ENCODE measurements around the gene TNNI3K. TPM values are rescaled to one million over a fixed set of nuclear protein-coding genes. Genes with fewer than 3 reads are reported as not detected.

TNNI3K gene
- polyA plus RNA-seq, 1 donor (not counting 4 experiments of a cell fraction or from before 2014, with no cell fraction given), result 0.41 TPM

- no peak for FAIRE-seq
- dilution Hi-C loops (cut with MboI; ENCODE audit: extremely low pct_ligation_motif_present, low sequenced_read_pairs), result no loop called here
Measured at GRCh38 chr1:74465193-74465681, 230.1 kb downstream of the TNNI3K start.

GRCh38 chr1:74467786-74468377 is 232.7 kb downstream of the TNNI3K start:
- dilution Hi-C loops (cut with MboI; ENCODE audit: extremely low pct_ligation_motif_present, low sequenced_read_pairs), result no loop called here

More at GRCh38 chr1:74465193-74465681, 230.1 kb downstream of the TNNI3K start:
- H3K4me1 ChIP-seq (ENCODE audit: control insufficient read depth, extremely low read depth, insufficient read depth, low read length), result no peaks in the 10 kb centered on the region
- no peak overlapping the region for H3K27ac ChIP-seq (ENCODE audit: control insufficient read depth, insufficient read depth, low read length)
- H3K9me3 ChIP-seq (ENCODE audit: control insufficient read depth, low read depth, low read length), result no peaks in the 10 kb centered on the region
- no peak overlapping the region for H3K9ac ChIP-seq (ENCODE audit: control insufficient read depth, extremely low read depth, insufficient read depth, low read length)
- H3K4me2 ChIP-seq (ENCODE audit: control insufficient read depth, extremely low read depth, insufficient read depth, low read depth, low read length), result no peak overlapping the region
- TF ChIP-seq EZH2 (IDR thresholded peaks at IDR 0.05; ENCODE audit: low read length) (no peak), CTCF (optimal IDR thresholded peaks at IDR 0.05 in 1 of 3, IDR thresholded peaks at IDR 0.05 in 1 of 3, conservative IDR thresholded peaks at IDR 0.05 in 1 of 3; ENCODE audit: extremely low read depth in 1 of 3, insufficient read depth in 2 of 3, low read length in 3 of 3) (no peak)
- no peak overlapping the region for H2AFZ ChIP-seq (ENCODE audit: control insufficient read depth, low read length)
- H3K27me3 ChIP-seq (ENCODE audit: control insufficient read depth, extremely low read depth, insufficient read depth, low read length), result no peaks in the 10 kb centered on the region
- H3K36me3 ChIP-seq (ENCODE audit: control insufficient read depth in 2 of 2, extremely low read depth in 1 of 2, insufficient read depth in 2 of 2, low read length in 2 of 2), result no peaks in the 10 kb centered on the region
- H3K9me1 ChIP-seq (ENCODE audit: control insufficient read depth, extremely low read depth, insufficient read depth, low read length), result no peaks in the 10 kb centered on the region
- H4K20me1 ChIP-seq (ENCODE audit: control insufficient read depth, extremely low read depth, insufficient read depth, low read length), result no peaks in the 10 kb centered on the region
- no peak overlapping the region for H3K4me3 ChIP-seq (ENCODE audit: control insufficient read depth in 2 of 3, extremely low read depth in 1 of 3, insufficient read depth in 2 of 3, low read depth in 1 of 3, low read length in 3 of 3)
- no peaks in the 10 kb centered on the region for H3K79me2 ChIP-seq (ENCODE audit: control insufficient read depth, insufficient read depth, low read length)
- no peak for DNase-seq (ENCODE audit: low read depth, low spot score)

More at GRCh38 chr1:74467786-74468377, 232.7 kb downstream of the TNNI3K start:
- Histone ChIP-seq H3K4me3 (ENCODE audit: control insufficient read depth in 2 of 3, extremely low read depth in 1 of 3, insufficient read depth in 2 of 3, low read depth in 1 of 3, low read length in 3 of 3) (no peak overlapping the region), H3K27ac (ENCODE audit: control insufficient read depth, insufficient read depth, low read length) (no peak overlapping the region), H3K79me2 (ENCODE audit: control insufficient read depth, insufficient read depth, low read length) (no peaks in the 10 kb centered on the region), H3K9me1 (ENCODE audit: control insufficient read depth, extremely low read depth, insufficient read depth, low read length) (no peaks in the 10 kb centered on the region), H3K27me3 (ENCODE audit: control insufficient read depth, extremely low read depth, insufficient read depth, low read length) (no peaks in the 10 kb centered on the region), H3K36me3 (ENCODE audit: control insufficient read depth in 2 of 2, extremely low read depth in 1 of 2, insufficient read depth in 2 of 2, low read length in 2 of 2) (no peaks in the 10 kb centered on the region), H2AFZ (ENCODE audit: control insufficient read depth, low read length) (no peak overlapping the region), H3K9me3 (ENCODE audit: control insufficient read depth, low read depth, low read length) (no peaks in the 10 kb centered on the region), H4K20me1 (ENCODE audit: control insufficient read depth, extremely low read depth, insufficient read depth, low read length) (no peaks in the 10 kb centered on the region), H3K4me1 (ENCODE audit: control insufficient read depth, extremely low read depth, insufficient read depth, low read length) (no peaks in the 10 kb centered on the region), H3K4me2 (ENCODE audit: control insufficient read depth, extremely low read depth, insufficient read depth, low read depth, low read length) (no peak overlapping the region), H3K9ac (ENCODE audit: control insufficient read depth, extremely low read depth, insufficient read depth, low read length) (no peak overlapping the region)
- TF ChIP-seq EZH2 (IDR thresholded peaks at IDR 0.05; ENCODE audit: low read length) (no peak), CTCF (optimal IDR thresholded peaks at IDR 0.05 in 1 of 3, IDR thresholded peaks at IDR 0.05 in 1 of 3, conservative IDR thresholded peaks at IDR 0.05 in 1 of 3; ENCODE audit: extremely low read depth in 1 of 3, insufficient read depth in 2 of 3, low read length in 3 of 3) (no peak)
- DNase-seq (ENCODE audit: low read depth, low spot score) (no peak), FAIRE-seq (no peak)
